GM12865 (cell line): Measurements from ENCODE around the gene OR2Z1.

ENCODE experiments used
- DNase-seq: peaks from one replicate; pipeline ENCODE4 v3.0.0; 2010; ENCODE audit warnings: low read depth
- H3K4me3 ChIP-seq: 2 replicates; pipeline ENCODE4 v1.5.1; 2011; ENCODE audit warnings: mild to moderate bottlenecking, low read depth, low read length, control low read depth
- CTCF ChIP-seq: IDR thresholded peaks from 2 replicates; pipeline ENCODE4 v1.5.1; 2011; ENCODE audit warnings: low read length, control low read depth, low read depth, inconsistent platforms; ENCODE audit not compliant: insufficient read depth; ENCODE audit errors: missing control alignments

OR2Z1 gene

GRCh38 chr19:8695501-8695900 is 25.9 kb upstream of the OR2Z1 start:
- TF ChIP-seq CTCF, result no peak
- H3K4me3 ChIP-seq, result no peak overlapping the region
- DNase-seq, result no peak

- TF ChIP-seq CTCF, result no peak
Observed at GRCh38 chr19:8695911-8696310, 25.5 kb upstream of the OR2Z1 start.

GRCh38 chr19:8696993-8697392 is 24.4 kb upstream of the OR2Z1 start:
- H3K4me3 ChIP-seq, result no peak overlapping the region
- TF ChIP-seq CTCF, result no peak
- DNase-seq, result no peak

More at GRCh38 chr19:8695911-8696310, 25.5 kb upstream of the OR2Z1 start:
- no peak for DNase-seq
- no peak overlapping the region for H3K4me3 ChIP-seq

GRCh38 chr19:8697671-8698432 is 23.6 kb upstream of the OR2Z1 start:
- DNase-seq, result no peak
- TF ChIP-seq CTCF, result no peak
- no peak overlapping the region for H3K4me3 ChIP-seq

GRCh38 chr19:8698433-8699063 is 22.9 kb upstream of the OR2Z1 start, which contains the start of gene ACTL9:
TSS of gene ACTL9 (minus strand) at chr19:8698795. CDS start at chr19:8698701, 94 bp downstream.
- no peak within 1 kb of the TSS for H3K4me3 ChIP-seq
- no peak for TF ChIP-seq CTCF
- DNase-seq, result no peak

GRCh38 chr19:8699908-8700307 is 21.5 kb upstream of the OR2Z1 start:
- TF ChIP-seq CTCF, result no peak

More at GRCh38 chr19:8699908-8700307, 21.5 kb upstream of the OR2Z1 start:
- no peak overlapping the region for H3K4me3 ChIP-seq
- DNase-seq, result no peak
